Measurements from ENCODE around the gene GLB1L3.

DNA sequence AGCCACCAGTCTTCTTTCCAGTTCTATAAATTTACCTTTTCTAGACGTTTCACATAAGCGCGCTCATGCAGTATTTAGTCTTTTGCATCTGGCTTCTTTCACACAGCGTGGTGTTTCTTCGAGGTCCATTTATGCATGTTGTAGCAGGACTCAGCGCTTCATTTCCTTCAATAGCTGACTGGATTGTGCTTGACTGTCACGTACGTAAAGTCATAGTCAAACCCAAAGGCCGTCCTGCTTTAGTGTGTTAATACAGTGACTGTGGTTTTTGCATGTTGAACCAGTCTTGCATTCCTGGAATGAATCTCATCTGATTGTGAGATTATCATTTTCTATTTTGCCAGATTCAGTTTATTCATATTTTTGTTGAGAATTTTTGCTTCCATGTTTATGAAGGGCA is 18.5 kb downstream of the GLB1L3 start:
- TF ChIP-seq, protein P1, sequence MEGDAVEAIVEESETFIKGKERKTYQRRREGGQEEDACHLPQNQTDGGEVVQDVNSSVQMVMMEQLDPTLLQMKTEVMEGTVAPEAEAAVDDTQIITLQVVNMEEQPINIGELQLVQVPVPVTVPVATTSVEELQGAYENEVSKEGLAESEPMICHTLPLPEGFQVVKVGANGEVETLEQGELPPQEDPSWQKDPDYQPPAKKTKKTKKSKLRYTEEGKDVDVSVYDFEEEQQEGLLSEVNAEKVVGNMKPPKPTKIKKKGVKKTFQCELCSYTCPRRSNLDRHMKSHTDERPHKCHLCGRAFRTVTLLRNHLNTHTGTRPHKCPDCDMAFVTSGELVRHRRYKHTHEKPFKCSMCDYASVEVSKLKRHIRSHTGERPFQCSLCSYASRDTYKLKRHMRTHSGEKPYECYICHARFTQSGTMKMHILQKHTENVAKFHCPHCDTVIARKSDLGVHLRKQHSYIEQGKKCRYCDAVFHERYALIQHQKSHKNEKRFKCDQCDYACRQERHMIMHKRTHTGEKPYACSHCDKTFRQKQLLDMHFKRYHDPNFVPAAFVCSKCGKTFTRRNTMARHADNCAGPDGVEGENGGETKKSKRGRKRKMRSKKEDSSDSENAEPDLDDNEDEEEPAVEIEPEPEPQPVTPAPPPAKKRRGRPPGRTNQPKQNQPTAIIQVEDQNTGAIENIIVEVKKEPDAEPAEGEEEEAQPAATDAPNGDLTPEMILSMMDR (IDR thresholded peaks at IDR 0.05) = no peak
- no peak for TF ChIP-seq POLR2A (IDR thresholded peaks at IDR 0.05)
